GM19438 (cell line): ENCODE data around the gene RABIF.
"Not testable (repeated sequence)": the region's sequence is repeated elsewhere in the genome, so short reads cannot be mapped to it uniquely, and the experiment has no call there.

Experiments
- ATAC-seq: cut with Tn5 transposase; IDR thresholded peaks from one replicate; pipeline ENCODE4 v1.9.1; 2021; ENCODE audit warnings: low read depth; ENCODE audit not compliant: unreplicated experiment

Gene RABIF

GRCh38 chr1:202836623-202837403, 52.1 kb downstream of the RABIF start:
- no peak for ATAC-seq

- no peak for ATAC-seq
Measured at GRCh38 chr1:202835548-202836072, 53.3 kb downstream of the RABIF start.

- no peak for ATAC-seq
Measured at GRCh38 chr1:202834771-202835547, 54.0 kb downstream of the RABIF start.

GRCh38 chr1:202831906-202832305, 57.0 kb downstream of the RABIF start:
- no peak for ATAC-seq

GRCh38 chr1:202829223-202829622, 59.7 kb downstream of the RABIF start:
- not testable (repeated sequence) for ATAC-seq
